ENCODE measurements around the gene POU2AF1. TPM values are rescaled to one million over a fixed set of nuclear protein-coding genes. Genes with fewer than 3 reads are reported as not detected.

Gene POU2AF1
- total and polyA plus RNA-seq, 2 of the 8 experiments (the other 6 are each of a cell fraction or from before 2014, with no cell fraction given): not detected

DNA sequence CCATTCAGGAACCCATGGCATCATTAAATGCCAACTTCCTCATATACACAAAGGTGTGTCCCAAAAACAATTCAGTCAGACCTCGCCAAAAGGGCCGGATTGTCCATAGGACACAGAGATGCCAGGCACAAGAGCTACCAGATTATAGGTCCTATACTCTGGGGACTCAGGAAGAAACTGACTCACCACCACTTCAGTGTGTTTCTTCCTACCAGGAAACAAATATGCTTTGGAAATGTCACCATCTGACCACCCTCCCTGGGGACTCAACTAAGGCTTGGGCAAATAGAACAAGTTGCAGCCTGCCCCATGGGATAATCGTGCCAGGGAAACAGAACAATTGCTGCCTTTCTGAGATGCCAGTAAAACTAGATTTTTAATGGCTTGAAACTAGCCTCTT lies 69.0 kb downstream of the POU2AF1 start:
- Histone ChIP-seq H2AK5ac (ENCODE audit: low read depth, low read length) (no peak overlapping the region), H3K36me3 (ENCODE audit: control insufficient read depth in 2 of 4, insufficient read depth in 4 of 4, low read length in 3 of 4) (no peaks in the 10 kb centered on the region), H4K5ac (ENCODE audit: insufficient read length, low read depth, low read length) (no peak overlapping the region), H3K23ac (ENCODE audit: insufficient read length) (no peak overlapping the region), H2BK15ac (ENCODE audit: low read length) (no peak overlapping the region), H3K23me2 (ENCODE audit: low read depth, low read length) (peaks cover 4% of the 10 kb centered on the region; the same call in 1 of the 2 replicates), H3K9ac (replicated peaks in 1 of 4; ENCODE audit: extremely low read depth in 1 of 4, low read depth in 3 of 4, low read length in 3 of 4) (no peak overlapping the region), H3K56ac (replicated peaks; ENCODE audit: insufficient read length, low read depth, low read length) (no peak overlapping the region), H3K27me3 (replicated peaks in 1 of 4; ENCODE audit: control insufficient read depth in 3 of 4, extremely low read depth in 1 of 4, insufficient read depth in 3 of 4, low read length in 3 of 4) (no peaks in the 10 kb centered on the region), H3K79me2 (ENCODE audit: control insufficient read depth in 1 of 2, insufficient read depth in 2 of 2, low read length in 2 of 2) (no peaks in the 10 kb centered on the region), H3K4me2 (ENCODE audit: insufficient read depth in 1 of 2, low read depth in 2 of 2, low read length in 2 of 2) (no peak overlapping the region), H3K27ac (ENCODE audit: low read depth, low read length) (no peak overlapping the region), H3K18ac (ENCODE audit: extremely low read depth, low read length) (no peak overlapping the region), H3K4me3 (ENCODE audit: extremely low read depth in 1 of 4, insufficient read depth in 2 of 4, low read depth in 3 of 4, low read length in 4 of 4) (no peak overlapping the region), H3K9me3 (ENCODE audit: insufficient read depth in 2 of 2, low read depth in 1 of 2, low read length in 1 of 2) (no peaks in the 10 kb centered on the region), H2BK5ac (ENCODE audit: low read depth, low read length) (no peak overlapping the region), H2BK20ac (ENCODE audit: low read length) (no peak overlapping the region), H4K8ac (ENCODE audit: extremely low read depth, insufficient read depth, low read length) (no peak overlapping the region), H2BK120ac (replicated peaks; ENCODE audit: low read depth, low read length) (no peak overlapping the region), H4K91ac (replicated peaks; ENCODE audit: insufficient read length, low read length) (no peak overlapping the region), H4K20me1 (replicated peaks in 1 of 2; ENCODE audit: control insufficient read depth in 1 of 2, insufficient read depth in 2 of 2, low read length in 2 of 2) (no peaks in the 10 kb centered on the region), H3K4me1 (replicated peaks in 1 of 4; ENCODE audit: control insufficient read depth in 3 of 4, insufficient read depth in 4 of 4, low read length in 3 of 4) (no peaks in the 10 kb centered on the region), H3K14ac (ENCODE audit: insufficient read length) (no peak overlapping the region), H2BK12ac (ENCODE audit: low read depth, low read length) (no peak overlapping the region), H3K4ac (replicated peaks; ENCODE audit: insufficient read length, low read depth, low read length) (no peak overlapping the region), H2AFZ (ENCODE audit: low read length) (no peak overlapping the region), H3K79me1 (ENCODE audit: low read depth, low read length) (no peaks in the 10 kb centered on the region)
- POLR2A ChIA-PET (ENCODE audit: partially characterized antibody): no interaction called here
- WGBS, 2 experiments (ENCODE audit: extremely low coverage in 1 of 2, insufficient coverage in 1 of 2, insufficient read length in 1 of 2, insufficient replicate concordance in 2 of 2, low coverage in 1 of 2, low lambda C conversion rate in 2 of 2, missing lambda C conversion rate in 1 of 2): 64% methylated on average over 3 of the region's 3 CpGs; no CpG with 5 or more reads in 1 of the 2 experiments
- no peak for DNase-seq (ENCODE audit: low read depth in 1 of 2, low spot score in 2 of 2)
- FAIRE-seq: no peak
- CTCF ChIA-PET (ENCODE audit: partially characterized antibody): interaction anchor here (0.7 to 3.8 kb wide), 5 partner anchors 13 to 119 kb away, joined by 3 to 17 read pairs (median 3); no protein-coding TSS in a partner anchor
- TF ChIP-seq HDAC2 (IDR thresholded peaks at IDR 0.05; ENCODE audit: borderline replicate concordance in 1 of 2, low read depth in 2 of 2, low read length in 2 of 2) (no peak), SP1 (IDR thresholded peaks at IDR 0.05; ENCODE audit: low read depth, low read length) (no peak), EZH2 (IDR thresholded peaks at IDR 0.05; ENCODE audit: low read depth, low read length, severe bottlenecking) (no peak), MAFK (IDR thresholded peaks at IDR 0.05; ENCODE audit: low read depth, low read length) (no peak), NANOG (IDR thresholded peaks at IDR 0.05; ENCODE audit: insufficient read depth, low read depth, low read length, poor library complexity, severe bottlenecking) (no peak), CREB1 (IDR thresholded peaks at IDR 0.05) (no peak), CBX5 (IDR thresholded peaks at IDR 0.05; ENCODE audit: low read depth, low read length) (no peak)
- TF ChIP-seq, protein P1, sequence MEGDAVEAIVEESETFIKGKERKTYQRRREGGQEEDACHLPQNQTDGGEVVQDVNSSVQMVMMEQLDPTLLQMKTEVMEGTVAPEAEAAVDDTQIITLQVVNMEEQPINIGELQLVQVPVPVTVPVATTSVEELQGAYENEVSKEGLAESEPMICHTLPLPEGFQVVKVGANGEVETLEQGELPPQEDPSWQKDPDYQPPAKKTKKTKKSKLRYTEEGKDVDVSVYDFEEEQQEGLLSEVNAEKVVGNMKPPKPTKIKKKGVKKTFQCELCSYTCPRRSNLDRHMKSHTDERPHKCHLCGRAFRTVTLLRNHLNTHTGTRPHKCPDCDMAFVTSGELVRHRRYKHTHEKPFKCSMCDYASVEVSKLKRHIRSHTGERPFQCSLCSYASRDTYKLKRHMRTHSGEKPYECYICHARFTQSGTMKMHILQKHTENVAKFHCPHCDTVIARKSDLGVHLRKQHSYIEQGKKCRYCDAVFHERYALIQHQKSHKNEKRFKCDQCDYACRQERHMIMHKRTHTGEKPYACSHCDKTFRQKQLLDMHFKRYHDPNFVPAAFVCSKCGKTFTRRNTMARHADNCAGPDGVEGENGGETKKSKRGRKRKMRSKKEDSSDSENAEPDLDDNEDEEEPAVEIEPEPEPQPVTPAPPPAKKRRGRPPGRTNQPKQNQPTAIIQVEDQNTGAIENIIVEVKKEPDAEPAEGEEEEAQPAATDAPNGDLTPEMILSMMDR (IDR thresholded peaks at IDR 0.05; ENCODE audit: control extremely low read depth in 1 of 3, insufficient read depth in 1 of 3, low read depth in 1 of 3, low read length in 3 of 3): no peak
- TF ChIP-seq, protein P2, sequence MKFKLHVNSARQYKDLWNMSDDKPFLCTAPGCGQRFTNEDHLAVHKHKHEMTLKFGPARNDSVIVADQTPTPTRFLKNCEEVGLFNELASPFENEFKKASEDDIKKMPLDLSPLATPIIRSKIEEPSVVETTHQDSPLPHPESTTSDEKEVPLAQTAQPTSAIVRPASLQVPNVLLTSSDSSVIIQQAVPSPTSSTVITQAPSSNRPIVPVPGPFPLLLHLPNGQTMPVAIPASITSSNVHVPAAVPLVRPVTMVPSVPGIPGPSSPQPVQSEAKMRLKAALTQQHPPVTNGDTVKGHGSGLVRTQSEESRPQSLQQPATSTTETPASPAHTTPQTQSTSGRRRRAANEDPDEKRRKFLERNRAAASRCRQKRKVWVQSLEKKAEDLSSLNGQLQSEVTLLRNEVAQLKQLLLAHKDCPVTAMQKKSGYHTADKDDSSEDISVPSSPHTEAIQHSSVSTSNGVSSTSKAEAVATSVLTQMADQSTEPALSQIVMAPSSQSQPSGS (IDR thresholded peaks at IDR 0.05; ENCODE audit: low read length): no peak

Data from H1 (cell line).